RCC 7860 (cell line): ENCODE data around the gene TBCD.
"Not testable (repeated sequence)": the region's sequence is repeated elsewhere in the genome, so short reads cannot be mapped to it uniquely, and the experiment has no call there.

Source experiments
- DNase-seq: peaks from one replicate; pipeline ENCODE4 v3.0.0-alpha.2; 2015; ENCODE audit warnings: low spot score
- FAIRE-seq: peaks from 2 replicates; lab custom pipeline; 2012; peaks lifted over from hg19 to GRCh38; lab: Jason Lieb, UNC

The TBCD gene

GRCh38 chr17:82756166-82756565 is 4.3 kb downstream of the TBCD start:
- FAIRE-seq (no peak), DNase-seq (no peak)

GRCh38 chr17:82765371-82765770 is 13.5 kb downstream of the TBCD start:
- FAIRE-seq (no peak), DNase-seq (no peak)

- DNase-seq (no peak), FAIRE-seq (no peak)
Measured at GRCh38 chr17:82767041-82767754, 15.3 kb downstream of the TBCD start.

GRCh38 chr17:82769041-82769440 is 17.2 kb downstream of the TBCD start:
- FAIRE-seq (no peak), DNase-seq (no peak)

- DNase-seq (no peak), FAIRE-seq (no peak)
Measured at GRCh38 chr17:82772026-82772425, 20.2 kb downstream of the TBCD start.

GRCh38 chr17:82774456-82774855 is 22.6 kb downstream of the TBCD start:
- FAIRE-seq, DNase-seq: not testable (repeated sequence)

GRCh38 chr17:82775001-82775823 is 23.3 kb downstream of the TBCD start:
- DNase-seq (no peak), FAIRE-seq (no peak)

- FAIRE-seq = no peak
- no peak for DNase-seq
Measured at GRCh38 chr17:82776454-82776853, 24.6 kb downstream of the TBCD start.

GRCh38 chr17:82777778-82778375 is 26.0 kb downstream of the TBCD start:
- DNase-seq, FAIRE-seq: not testable (repeated sequence)

- DNase-seq (no peak), FAIRE-seq (no peak)
Measured at GRCh38 chr17:82779541-82779940, 27.7 kb downstream of the TBCD start.

- FAIRE-seq = no peak
- no peak for DNase-seq
Measured at GRCh38 chr17:82780195-82780594, 28.3 kb downstream of the TBCD start.

GRCh38 chr17:82780971-82781893 is 29.4 kb downstream of the TBCD start:
- DNase-seq (no peak), FAIRE-seq (no peak)

GRCh38 chr17:82781894-82782274 is 30.0 kb downstream of the TBCD start:
- FAIRE-seq = no peak
- DNase-seq = peak; percentile 40

- DNase-seq (no peak), FAIRE-seq (no peak)
Measured at GRCh38 chr17:82782657-82783207, 30.9 kb downstream of the TBCD start.

GRCh38 chr17:82783498-82783897 is 31.6 kb downstream of the TBCD start:
- DNase-seq = no peak
- FAIRE-seq = no peak

- DNase-seq, FAIRE-seq: not testable (repeated sequence)
Measured at GRCh38 chr17:82785581-82785980, 33.7 kb downstream of the TBCD start.

GRCh38 chr17:82786427-82786826 is 34.6 kb downstream of the TBCD start:
- DNase-seq (no peak), FAIRE-seq (no peak)

- DNase-seq (no peak), FAIRE-seq (no peak)
Measured at GRCh38 chr17:82787081-82787848, 35.4 kb downstream of the TBCD start.

- no peak for FAIRE-seq
- DNase-seq = no peak
Measured at GRCh38 chr17:82788206-82789001, 36.5 kb downstream of the TBCD start.
